ENCODE results near the gene ATP6V1B1.
"Not testable (repeated sequence)": the region's sequence is repeated elsewhere in the genome, so short reads cannot be mapped to it uniquely, and the experiment has no call there.

ATP6V1B1 gene

GRCh38 chr2:70990216-70990615 is 54.5 kb downstream of the ATP6V1B1 start:
- H3K36me3 Mint-ChIP-seq (ENCODE audit: low read depth), result peaks cover 67% of the 10 kb centered on the region
- no peak overlapping the region for H3K4me3 Mint-ChIP-seq
- H3K4me1 Mint-ChIP-seq (ENCODE audit: low read depth), result peaks cover 29% of the 10 kb centered on the region
- H3K27ac Mint-ChIP-seq, result no peak overlapping the region
- no peaks in the 10 kb centered on the region for H3K9me3 Mint-ChIP-seq
- no peaks in the 10 kb centered on the region for H3K27me3 Mint-ChIP-seq

GRCh38 chr2:70991142-70991541 is 55.4 kb downstream of the ATP6V1B1 start:
- no peak overlapping the region for H3K27ac Mint-ChIP-seq
- peaks cover 30% of the 10 kb centered on the region for H3K4me1 Mint-ChIP-seq (ENCODE audit: low read depth)
- peaks cover 58% of the 10 kb centered on the region for H3K36me3 Mint-ChIP-seq (ENCODE audit: low read depth)
- H3K4me3 Mint-ChIP-seq, result no peak overlapping the region
- no peaks in the 10 kb centered on the region for H3K27me3 Mint-ChIP-seq
- H3K9me3 Mint-ChIP-seq, result no peaks in the 10 kb centered on the region

GRCh38 chr2:70991742-70992141 is 56.0 kb downstream of the ATP6V1B1 start:
- peaks cover 52% of the 10 kb centered on the region for H3K36me3 Mint-ChIP-seq (ENCODE audit: low read depth)
- no peak overlapping the region for H3K4me3 Mint-ChIP-seq
- H3K4me1 Mint-ChIP-seq (ENCODE audit: low read depth), result peaks cover 30% of the 10 kb centered on the region
- no peaks in the 10 kb centered on the region for H3K9me3 Mint-ChIP-seq
- H3K27ac Mint-ChIP-seq, result peak overlapping the region; percentile 11
- H3K27me3 Mint-ChIP-seq, result no peaks in the 10 kb centered on the region

- Mint-ChIP-seq H3K9me3 (no peaks in the 10 kb centered on the region), H3K4me3 (peak overlapping the region; percentile 95), H3K36me3 (ENCODE audit: low read depth) (peaks cover 41% of the 10 kb centered on the region)
Measured at GRCh38 chr2:70992945-70993853, 57.5 kb downstream of the ATP6V1B1 start.

GRCh38 chr2:70994009-70994698 is 58.5 kb downstream of the ATP6V1B1 start:
- H3K9me3 Mint-ChIP-seq, result no peaks in the 10 kb centered on the region
- peaks cover 30% of the 10 kb centered on the region for H3K4me1 Mint-ChIP-seq (ENCODE audit: low read depth)
- peak overlapping the region; percentile 91 for H3K27ac Mint-ChIP-seq
- H3K27me3 Mint-ChIP-seq, result no peaks in the 10 kb centered on the region
- peaks cover 32% of the 10 kb centered on the region for H3K36me3 Mint-ChIP-seq (ENCODE audit: low read depth)
- H3K4me3 Mint-ChIP-seq, result peak overlapping the region; percentile 95

More at GRCh38 chr2:70992945-70993853, 57.5 kb downstream of the ATP6V1B1 start:
- H3K27me3 Mint-ChIP-seq, result no peaks in the 10 kb centered on the region
- peak overlapping the region; percentile 91 for H3K27ac Mint-ChIP-seq
- H3K4me1 Mint-ChIP-seq (ENCODE audit: low read depth), result peaks cover 30% of the 10 kb centered on the region

- Mint-ChIP-seq H3K36me3 (ENCODE audit: low read depth) (peaks cover 28% of the 10 kb centered on the region), H3K4me3 (peak within 1 kb of the TSS; percentile 95), H3K27ac (peak within 1 kb of the TSS; percentile 91), H3K4me1 (ENCODE audit: low read depth) (peaks cover 34% of the 10 kb centered on the region), H3K9me3 (no peaks in the 10 kb centered on the region), H3K27me3 (no peaks in the 10 kb centered on the region)
Measured at GRCh38 chr2:70994699-70995425, 59.2 kb downstream of the ATP6V1B1 start, which contains the start of gene TEX261. Gene TEX261 (minus strand): TSS chr2:70994873. CDS start chr2:70994757, 116 bp downstream.

- Mint-ChIP-seq H3K36me3 (ENCODE audit: low read depth) (peaks cover 27% of the 10 kb centered on the region), H3K27ac (peak overlapping the region; percentile 68)
Measured at GRCh38 chr2:70995426-70995729, 59.7 kb downstream of the ATP6V1B1 start.

GRCh38 chr2:70998885-70999284 is 63.2 kb downstream of the ATP6V1B1 start:
- H3K36me3 Mint-ChIP-seq (ENCODE audit: low read depth); H3K27ac Mint-ChIP-seq; H3K9me3 Mint-ChIP-seq; H3K27me3 Mint-ChIP-seq; H3K4me3 Mint-ChIP-seq: not testable (repeated sequence)
- H3K4me1 Mint-ChIP-seq (ENCODE audit: low read depth), result peaks cover 27% of the 10 kb centered on the region

More at GRCh38 chr2:70995426-70995729, 59.7 kb downstream of the ATP6V1B1 start:
- H3K4me1 Mint-ChIP-seq (ENCODE audit: low read depth), result peaks cover 35% of the 10 kb centered on the region
- no peaks in the 10 kb centered on the region for H3K9me3 Mint-ChIP-seq
- no peaks in the 10 kb centered on the region for H3K27me3 Mint-ChIP-seq
- H3K4me3 Mint-ChIP-seq, result peak overlapping the region; percentile 85

- no peaks in the 10 kb centered on the region for H3K27me3 Mint-ChIP-seq
- no peak overlapping the region for H3K27ac Mint-ChIP-seq
- no peaks in the 10 kb centered on the region for H3K9me3 Mint-ChIP-seq
- peaks cover 25% of the 10 kb centered on the region for H3K4me1 Mint-ChIP-seq (ENCODE audit: low read depth)
- no peak overlapping the region for H3K4me3 Mint-ChIP-seq
- no peaks in the 10 kb centered on the region for H3K36me3 Mint-ChIP-seq (ENCODE audit: low read depth)
Measured at GRCh38 chr2:70999362-70999761, 63.7 kb downstream of the ATP6V1B1 start.

- not testable (repeated sequence) for H3K4me3 Mint-ChIP-seq; H3K36me3 Mint-ChIP-seq (ENCODE audit: low read depth); H3K27ac Mint-ChIP-seq; H3K27me3 Mint-ChIP-seq; H3K9me3 Mint-ChIP-seq
- peaks cover 25% of the 10 kb centered on the region for H3K4me1 Mint-ChIP-seq (ENCODE audit: low read depth)
Measured at GRCh38 chr2:70999931-71000330, 64.2 kb downstream of the ATP6V1B1 start.

- H3K9me3 Mint-ChIP-seq, result no peaks in the 10 kb centered on the region
- peaks cover 19% of the 10 kb centered on the region for H3K4me1 Mint-ChIP-seq (ENCODE audit: low read depth)
- peak overlapping the region; percentile 78 for H3K4me3 Mint-ChIP-seq
- H3K36me3 Mint-ChIP-seq (ENCODE audit: low read depth), result no peaks in the 10 kb centered on the region
- H3K27ac Mint-ChIP-seq, result peak overlapping the region; percentile 84
- no peaks in the 10 kb centered on the region for H3K27me3 Mint-ChIP-seq
Measured at GRCh38 chr2:71000780-71001591, 65.3 kb downstream of the ATP6V1B1 start.

GRCh38 chr2:71001592-71001927 is 65.9 kb downstream of the ATP6V1B1 start:
- H3K4me1 Mint-ChIP-seq (ENCODE audit: low read depth), result peaks cover 17% of the 10 kb centered on the region
- no peaks in the 10 kb centered on the region for H3K9me3 Mint-ChIP-seq
- H3K4me3 Mint-ChIP-seq, result no peak overlapping the region
- H3K27ac Mint-ChIP-seq, result no peak overlapping the region
- H3K27me3 Mint-ChIP-seq, result no peaks in the 10 kb centered on the region
- H3K36me3 Mint-ChIP-seq (ENCODE audit: low read depth), result no peaks in the 10 kb centered on the region

- H3K4me1 Mint-ChIP-seq (ENCODE audit: low read depth), result peaks cover 17% of the 10 kb centered on the region
- no peaks in the 10 kb centered on the region for H3K36me3 Mint-ChIP-seq (ENCODE audit: low read depth)
- H3K4me3 Mint-ChIP-seq, result no peak overlapping the region
- no peaks in the 10 kb centered on the region for H3K27me3 Mint-ChIP-seq
- H3K27ac Mint-ChIP-seq, result no peak overlapping the region
- no peaks in the 10 kb centered on the region for H3K9me3 Mint-ChIP-seq
Measured at GRCh38 chr2:71001981-71002570, 66.4 kb downstream of the ATP6V1B1 start.

- no peaks in the 10 kb centered on the region for H3K9me3 Mint-ChIP-seq
- H3K27ac Mint-ChIP-seq, result no peak overlapping the region
- no peaks in the 10 kb centered on the region for H3K36me3 Mint-ChIP-seq (ENCODE audit: low read depth)
- H3K4me1 Mint-ChIP-seq (ENCODE audit: low read depth), result peaks cover 17% of the 10 kb centered on the region
- H3K4me3 Mint-ChIP-seq, result no peak overlapping the region
- no peaks in the 10 kb centered on the region for H3K27me3 Mint-ChIP-seq
Measured at GRCh38 chr2:71003396-71003795, 67.7 kb downstream of the ATP6V1B1 start.

Data from stimulated activated naive CD8-positive, alpha-beta T cell treated with anti-CD3 and anti-CD28 coated beads, Interleukin-15, Interleukin-2, amounts not matched to agents 100 ng/mL and 50 ng/mL, for 24 hours (primary cell).